DMS 273 (cell line): ENCODE data around the gene GBP5.
"Not testable (repeated sequence)": the region's sequence is repeated elsewhere in the genome, so short reads cannot be mapped to it uniquely, and the experiment has no call there.

Source experiments
- DNase-seq: peaks from one replicate; lab custom pipeline; 2025; ENCODE audit not compliant: unreplicated experiment; lab: John Stamatoyannopoulos, UW

Gene GBP5

DNA sequence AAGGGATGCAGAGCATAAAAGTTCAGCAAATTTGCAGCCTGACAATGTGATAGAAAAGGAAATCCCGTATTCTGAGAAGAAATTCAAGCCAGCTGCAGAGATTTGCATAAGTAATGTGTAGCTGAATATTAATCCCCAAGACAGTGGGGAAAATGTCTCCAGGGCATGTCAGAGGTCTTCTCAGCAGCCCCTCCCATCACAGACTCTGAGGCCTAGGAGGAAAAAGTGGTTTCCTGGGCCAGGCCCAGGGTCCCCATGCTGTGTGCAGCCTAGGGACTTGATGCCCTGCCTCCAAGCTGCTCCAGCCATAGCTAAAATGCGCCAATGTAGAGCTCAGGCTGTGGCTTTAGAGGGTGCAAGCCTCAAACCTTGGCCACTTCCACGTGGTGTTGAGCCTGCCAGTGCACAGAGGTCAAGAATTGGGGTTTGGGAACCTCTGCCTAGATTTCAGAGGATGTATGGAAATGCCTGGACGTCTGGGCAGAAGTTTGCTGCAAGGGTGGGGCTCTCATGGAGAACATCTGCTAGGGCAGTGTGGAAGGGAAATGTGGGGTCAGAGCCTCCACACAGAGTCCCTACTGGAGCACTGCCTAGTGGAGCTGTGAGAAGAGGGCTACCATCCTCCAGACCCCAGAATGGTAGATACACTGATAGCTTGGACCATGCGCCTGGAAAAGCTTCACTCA lies 11.6 kb upstream of the GBP5 start:
- not testable (repeated sequence) for DNase-seq

DNA sequence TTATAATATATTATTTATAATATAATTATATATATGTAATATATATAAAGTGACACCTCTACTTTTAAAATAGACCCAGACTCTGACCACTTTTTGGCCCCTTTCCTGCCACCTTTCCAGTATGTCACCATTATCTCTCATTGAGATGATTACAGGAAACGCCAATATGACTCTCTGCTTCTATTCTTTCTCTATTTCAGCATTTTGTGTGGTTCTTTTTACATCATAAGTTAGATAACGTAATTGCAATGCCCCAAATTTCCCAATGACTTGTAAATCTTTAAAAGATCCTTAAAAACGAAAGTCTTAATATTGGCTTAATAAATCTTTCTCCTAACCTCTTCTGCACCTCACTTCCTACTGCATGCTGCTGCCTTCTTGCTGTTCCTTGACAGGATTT lies 8.1 kb upstream of the GBP5 start:
- DNase-seq: no peak

DNA sequence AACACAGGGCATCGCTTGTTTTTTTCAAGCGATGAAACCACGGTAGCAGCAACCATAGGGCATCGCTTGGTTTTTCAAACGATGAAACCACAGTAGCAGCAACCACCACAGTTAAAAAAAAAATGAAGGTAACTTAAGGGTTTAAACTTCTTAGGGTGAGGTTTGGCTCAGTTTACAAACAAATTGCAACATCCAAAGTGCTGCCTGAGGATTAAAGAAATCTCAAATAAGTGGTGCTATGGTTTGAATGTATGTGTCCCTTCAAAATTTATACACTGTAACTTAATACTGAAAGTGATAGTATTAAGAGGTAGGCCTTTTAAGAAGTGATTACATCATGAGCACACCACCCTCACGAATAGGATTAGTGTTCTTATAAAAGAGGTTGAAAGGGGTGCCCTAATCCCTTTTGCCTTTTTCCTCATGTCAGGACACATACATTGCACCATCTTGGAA lies 6.4 kb upstream of the GBP5 start:
- DNase-seq: no peak

DNA sequence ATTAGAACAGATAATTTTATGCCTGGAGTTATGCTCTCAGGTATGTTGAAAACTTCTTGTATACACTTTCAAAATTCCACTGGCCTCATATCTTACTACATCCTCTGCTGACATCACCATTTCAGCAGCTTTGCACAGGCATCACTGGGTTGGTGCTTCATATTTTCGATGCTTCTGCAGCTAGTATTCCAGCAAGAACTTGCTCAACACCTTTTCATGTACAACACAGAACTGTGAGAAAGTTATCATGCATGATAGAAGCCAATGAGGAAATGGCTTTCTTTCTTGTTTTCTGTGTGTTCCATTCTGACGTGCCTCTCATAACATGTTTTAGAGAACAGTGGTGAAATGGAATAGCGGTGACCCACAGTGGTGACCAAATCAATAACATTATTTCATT lies 5.1 kb upstream of the GBP5 start:
- DNase-seq: no peak

DNA sequence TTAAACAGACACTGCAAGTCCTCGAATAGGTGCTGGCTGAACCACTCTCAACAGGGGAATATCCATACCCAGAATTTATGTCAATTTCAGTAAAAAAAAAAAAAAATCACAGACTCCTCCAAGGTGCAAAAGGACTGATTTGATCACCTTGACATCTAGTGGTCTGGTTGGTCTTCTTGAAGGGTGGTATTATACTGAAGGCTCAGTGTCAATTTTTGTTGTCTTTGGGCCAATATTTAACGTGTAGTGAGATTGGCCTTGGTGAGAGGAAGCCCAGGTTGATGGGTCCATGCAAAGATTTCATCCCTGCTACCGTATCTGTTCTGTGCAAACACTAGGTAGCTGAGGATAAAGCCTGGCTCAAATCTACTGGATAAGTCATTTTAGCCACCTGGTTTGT lies 4.0 kb upstream of the GBP5 start:
- no peak for DNase-seq

DNA sequence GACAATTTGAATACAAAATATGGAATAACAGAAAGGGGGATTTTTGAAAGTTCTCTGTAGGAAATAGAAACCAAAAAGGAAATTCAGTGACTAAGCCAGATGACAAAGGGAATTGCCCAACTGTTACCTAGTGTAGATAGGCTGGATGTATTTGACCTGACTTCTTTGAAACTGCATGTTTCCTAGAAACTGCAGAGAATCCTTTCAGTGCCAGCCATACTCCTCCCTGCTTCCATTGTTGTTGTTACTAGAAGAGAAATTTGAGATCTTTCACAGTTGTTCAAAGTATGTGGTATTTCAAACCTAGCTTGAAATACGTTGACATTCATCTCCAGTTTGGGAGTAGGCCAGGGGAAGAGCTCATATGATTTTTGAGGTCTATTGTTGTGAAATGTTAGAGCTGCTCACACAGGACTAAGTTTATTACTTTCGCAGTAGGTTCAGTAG lies 1.8 kb upstream of the GBP5 start:
- no peak for DNase-seq

DNA sequence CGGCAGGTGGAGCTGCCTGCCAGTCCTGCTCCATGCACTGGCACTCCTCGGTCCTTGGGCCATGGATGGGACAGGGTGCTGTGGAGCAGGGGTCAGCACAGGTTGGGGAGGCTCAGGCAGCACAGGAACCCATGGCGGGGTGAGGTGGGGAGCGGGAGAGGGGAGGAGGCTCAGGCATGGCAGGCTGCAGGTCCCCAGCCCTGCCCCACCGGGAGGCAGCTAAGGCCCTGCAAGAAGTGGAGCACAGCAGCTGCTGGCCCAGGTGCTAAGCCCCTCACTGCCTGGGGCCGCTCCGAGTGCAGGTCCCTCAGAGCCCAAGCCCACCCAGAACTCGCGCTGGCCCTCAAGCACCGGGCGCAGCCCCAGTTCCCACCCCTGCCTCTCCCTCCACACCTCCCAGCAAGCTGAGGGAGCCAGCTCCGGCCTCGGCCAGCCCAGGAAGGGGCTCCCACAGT lies 691 bp upstream of the GBP5 start:
- no peak for DNase-seq

DNA sequence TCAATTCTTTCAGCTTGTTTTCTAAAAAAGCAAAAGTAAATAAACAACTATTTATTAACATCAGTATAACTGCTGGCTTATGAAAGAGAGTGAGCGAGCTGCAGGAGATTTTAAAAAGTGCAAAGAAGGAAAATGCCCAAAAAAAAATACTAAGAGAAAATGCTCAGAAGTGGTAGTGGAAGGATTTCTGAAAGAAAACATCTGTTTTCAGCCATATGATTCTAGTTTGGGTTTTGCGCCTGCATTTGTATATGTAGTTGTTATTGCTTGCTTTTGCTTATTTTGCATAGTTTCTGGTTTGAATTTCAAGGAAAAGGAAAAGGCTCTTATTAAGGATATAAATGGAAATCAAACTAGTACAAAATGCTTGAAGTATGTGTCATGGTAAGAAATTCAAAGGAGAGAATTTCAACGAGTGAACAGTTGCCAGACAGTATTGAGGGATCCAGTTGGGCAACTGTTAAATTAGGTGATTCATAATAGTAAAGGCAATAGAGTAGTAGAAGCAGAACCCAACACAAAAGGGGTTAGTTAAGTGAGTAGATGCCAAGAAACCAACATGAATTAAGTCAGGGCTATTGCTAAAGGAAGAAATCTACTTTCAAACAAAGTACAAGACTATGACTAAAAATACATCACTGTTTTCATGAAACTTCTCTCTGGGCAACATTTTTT lies 1.2 kb downstream of the GBP5 start:
- DNase-seq: no peak

DNA sequence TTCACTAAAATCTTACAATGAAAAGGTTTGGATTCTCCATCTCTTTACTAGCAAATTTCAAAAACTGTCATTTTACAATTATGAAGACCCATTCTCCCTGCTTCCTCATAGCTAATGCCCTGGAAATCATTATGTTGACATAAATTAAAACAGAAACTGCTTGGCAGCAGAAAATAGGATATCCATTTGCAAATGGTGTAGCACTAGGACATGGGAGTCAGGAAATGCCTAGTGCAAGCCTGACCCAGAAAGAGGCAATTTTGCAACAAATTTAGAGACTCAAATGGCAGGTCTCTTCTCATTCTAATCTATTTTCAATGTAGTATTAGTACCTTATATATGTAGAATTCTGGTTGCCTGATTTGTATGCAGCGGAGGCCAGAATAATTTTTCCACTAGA lies 2.2 kb downstream of the GBP5 start:
- DNase-seq: no peak

DNA sequence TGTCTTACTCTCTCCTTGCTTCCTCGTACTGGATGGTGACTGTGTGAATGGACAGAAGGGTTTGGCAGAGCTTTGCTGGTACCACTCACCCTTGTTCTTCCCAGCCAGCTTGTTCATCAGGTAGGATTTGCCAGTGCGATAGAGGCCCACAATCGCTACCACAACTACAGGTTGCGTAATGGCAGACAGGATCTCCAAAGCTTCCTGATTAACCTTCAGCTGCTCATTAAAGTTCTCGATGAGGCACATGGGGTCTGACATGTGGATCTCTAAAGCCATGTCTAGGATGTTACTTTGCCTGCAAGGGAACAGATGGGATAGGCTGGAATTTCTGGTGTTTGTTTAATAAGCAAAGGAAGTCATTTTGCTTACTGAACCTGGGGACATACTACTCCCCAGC lies 3.4 kb downstream of the GBP5 start:
- DNase-seq: no peak

DNA sequence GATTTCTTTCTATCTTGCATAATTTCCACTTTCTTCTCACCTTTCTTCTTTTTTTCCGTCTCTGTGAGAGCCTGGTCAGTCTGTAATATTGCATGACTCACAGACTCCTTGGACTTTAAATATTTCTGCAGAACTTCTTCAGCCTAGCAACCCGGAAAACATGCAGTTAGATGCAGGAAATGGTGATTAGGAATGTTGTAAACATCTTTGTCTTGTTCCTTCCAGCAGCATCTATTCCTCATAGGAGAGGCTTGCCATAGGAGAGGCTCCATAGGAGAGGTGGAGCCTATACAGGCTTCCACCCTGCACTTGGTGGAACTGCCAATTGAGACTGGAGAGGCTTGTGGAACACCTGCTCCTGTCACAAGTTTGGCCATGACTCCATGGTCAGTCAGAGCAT lies 10.0 kb downstream of the GBP5 start:
- DNase-seq: no peak

DNA sequence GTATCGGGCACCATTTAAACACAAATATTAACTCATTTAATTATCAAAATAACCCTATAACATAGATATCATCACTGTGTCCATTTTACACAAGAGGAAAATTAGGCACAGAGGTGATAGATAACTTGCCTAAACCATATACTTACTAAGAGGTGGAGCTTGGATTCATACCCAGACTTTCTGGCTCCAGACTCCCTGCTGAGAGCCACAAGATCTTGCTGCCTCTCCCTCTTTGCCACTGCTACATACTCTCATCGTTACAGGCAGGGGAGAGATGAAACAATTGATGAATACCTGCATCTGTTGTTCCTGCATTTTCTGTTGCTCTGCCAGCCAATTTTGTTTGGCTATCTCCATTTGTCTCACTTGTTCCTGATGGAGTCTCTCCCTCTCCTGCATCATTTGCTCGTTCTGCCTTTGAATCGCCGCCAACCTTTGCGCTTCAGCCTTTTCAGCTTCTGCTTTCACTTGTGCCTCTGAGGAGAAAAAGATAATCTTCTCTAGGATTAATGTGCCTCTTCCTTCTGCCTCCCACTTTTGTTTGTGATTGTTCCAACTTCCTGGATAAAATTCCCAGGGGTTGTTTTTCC lies 10.6 kb downstream of the GBP5 start:
- DNase-seq: peak; percentile 42

DNA sequence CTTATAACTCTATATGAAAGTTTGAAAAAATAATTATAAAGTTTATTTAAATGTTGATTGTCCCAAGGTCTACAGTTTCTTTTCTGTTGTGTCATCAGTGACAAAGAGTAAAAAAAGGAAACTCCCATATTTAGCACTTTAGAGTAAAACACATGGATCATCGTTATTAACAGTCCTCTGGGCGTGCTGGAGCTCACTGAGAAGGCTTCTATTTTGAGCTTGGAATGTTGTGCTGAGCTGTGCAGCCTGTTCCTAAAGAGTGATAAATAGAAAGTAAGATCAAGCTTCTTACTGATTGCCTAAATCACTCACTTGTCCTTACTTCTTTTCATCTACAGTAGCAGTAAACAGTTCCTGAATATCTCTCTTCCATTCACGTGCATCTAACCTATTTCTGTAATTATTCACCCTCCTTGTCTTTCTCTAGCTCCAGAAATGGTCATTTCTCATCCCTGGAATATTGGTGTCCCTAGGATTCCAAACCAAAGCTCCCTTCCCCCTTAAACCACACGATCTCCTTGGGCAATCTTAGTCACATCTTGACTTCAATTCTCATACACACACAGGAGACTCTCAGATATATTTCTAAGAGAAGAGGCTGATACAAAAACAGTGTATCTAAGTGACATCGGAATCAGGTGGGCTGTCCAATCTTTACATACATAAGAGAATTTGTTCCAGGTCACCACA lies 11.9 kb downstream of the GBP5 start:
- DNase-seq: no peak

DNA sequence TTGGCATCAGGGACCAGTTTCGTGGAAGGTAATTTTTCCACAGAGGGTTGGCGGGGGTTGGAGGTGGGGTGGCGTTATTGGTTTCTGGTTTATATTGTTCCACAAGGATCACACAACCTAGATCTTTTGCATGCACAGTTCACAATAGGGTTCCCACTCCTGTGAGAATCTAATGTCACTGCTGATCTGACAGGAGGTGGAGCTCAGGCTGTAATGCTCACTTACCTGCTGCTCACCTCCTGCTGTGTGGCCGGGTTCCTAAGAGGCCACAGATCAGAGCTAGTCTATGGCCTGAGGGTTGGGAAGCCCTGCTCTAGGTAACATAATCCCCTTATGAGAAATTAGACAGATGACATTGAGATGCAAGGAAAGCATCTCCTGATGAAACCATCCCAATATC lies 12.6 kb downstream of the GBP5 start:
- no peak for DNase-seq

DNA sequence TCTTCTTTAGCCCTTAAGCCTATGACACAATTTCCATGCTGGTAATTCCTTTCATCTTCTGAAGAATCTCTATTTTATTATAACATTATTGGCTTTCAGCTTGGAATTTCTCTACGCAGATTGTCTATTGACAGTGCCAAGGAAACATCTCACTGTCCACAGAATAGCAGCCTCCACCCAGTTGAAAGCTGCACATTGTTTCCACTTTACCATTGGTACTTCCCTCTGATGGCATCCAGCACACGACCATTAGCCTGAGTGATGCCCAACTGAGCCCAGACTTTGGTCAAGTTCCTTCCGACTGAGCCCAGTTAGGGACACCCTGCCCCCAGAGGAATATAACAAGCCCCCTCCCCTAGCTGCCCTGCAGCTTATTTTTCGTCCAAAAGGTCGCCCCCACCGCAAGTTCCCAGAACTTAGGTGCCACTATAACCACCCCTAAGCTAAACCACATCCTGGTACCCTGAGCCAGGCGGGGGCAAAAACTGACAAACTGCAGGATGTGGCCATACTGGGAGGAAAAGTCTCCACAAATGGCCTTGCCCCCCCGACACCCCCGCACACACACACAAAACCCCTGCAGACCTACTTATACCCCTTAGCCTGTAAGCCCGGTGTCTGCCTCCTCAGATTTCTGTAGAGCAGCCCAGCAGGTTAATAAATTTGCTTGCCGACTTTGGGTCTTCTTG lies 13.2 kb downstream of the GBP5 start:
- no peak for DNase-seq

DNA sequence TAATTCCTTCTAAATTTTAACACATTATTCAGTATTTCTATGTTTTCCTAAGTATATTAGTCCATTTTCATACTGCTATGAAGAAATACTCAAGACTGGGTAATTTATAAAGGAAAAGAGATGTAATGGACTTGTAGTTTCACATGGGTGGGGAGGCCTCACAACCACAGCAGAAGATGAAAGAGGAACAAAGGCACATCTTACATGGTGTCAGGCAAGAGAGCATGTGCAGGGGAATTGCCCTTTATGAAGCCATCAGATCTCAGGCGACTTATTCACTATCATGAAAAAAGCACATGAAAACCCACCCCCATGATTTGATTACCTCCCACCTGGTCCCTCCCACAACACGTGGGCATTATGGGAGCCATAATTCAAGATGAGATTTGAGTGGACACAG lies 15.6 kb downstream of the GBP5 start:
- DNase-seq: no peak

DNA sequence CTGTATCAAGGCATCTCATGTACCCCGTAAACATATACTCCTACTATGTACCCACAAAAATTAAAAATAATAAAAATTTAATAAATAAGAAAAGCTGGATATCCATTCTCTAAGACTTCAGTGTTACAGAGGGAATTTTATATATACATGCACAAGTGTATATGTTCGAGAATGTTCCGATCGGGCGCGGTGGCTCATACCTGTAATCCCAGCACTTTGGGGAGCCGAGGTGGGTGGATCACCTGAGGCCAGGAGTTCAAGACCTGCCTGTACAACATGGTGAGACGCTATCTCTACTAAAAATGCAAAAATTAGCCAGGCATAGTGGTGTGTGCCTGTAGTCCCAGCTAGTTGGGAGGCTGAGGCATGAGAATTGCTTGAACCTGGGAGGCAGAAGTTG lies 17.1 kb downstream of the GBP5 start:
- not testable (repeated sequence) for DNase-seq

DNA sequence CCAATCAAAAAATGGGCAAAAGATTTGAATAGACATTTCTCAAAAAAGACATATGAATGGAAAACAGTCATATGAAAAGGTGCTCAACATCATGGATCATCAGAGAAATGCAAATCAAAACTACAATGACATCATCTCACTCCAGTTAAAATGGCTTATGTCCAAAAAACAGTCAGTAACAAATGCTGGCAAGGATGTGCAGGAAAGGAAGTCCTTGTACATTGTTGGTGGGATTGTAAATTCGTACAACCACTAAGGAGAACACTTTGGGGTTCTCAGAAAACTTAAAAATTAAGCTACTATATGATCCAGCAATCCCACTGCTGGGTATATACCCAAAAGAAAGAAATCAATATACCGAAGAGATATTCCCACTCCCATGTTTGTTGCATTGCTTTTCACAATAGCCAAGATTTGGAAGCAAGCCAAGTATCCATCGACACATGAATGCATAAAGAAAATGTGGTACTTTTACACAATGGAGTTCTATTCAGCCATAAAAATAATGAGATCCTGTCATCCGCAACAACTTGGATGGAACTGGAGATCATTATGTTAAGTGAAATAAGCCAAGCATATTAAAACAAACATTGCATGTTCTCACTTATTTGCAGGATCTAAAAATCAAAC lies 17.9 kb downstream of the GBP5 start:
- peak; percentile 20 for DNase-seq

DNA sequence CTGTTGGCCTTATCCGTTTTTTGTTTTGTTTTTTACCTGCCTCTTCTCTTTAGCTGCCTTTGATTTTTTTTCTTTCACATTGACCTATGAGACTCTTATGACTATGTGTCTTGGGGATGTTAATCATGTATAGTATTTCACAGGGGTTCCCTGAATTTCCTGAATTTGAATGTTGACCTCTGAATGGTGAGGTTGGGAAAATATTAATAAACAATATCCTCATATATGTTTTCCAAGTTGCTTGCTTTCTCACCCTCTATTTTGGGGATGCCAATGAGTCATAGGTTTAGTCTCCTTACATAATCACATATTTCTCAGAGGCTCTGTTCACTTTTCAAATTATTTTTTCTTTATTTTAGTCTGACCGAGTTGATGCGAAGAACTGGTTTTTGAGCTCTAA lies 29.6 kb downstream of the GBP5 start:
- DNase-seq: no peak
